Loucy (cell line): ENCODE data around the gene CNTROB.
A peak's percentile ranks its signal among the peaks of the same experiment; 100 is the strongest.

Experiments
- H2AFZ ChIP-seq: fragments of 200-600 bp; sonication (generic); 2 replicates; pipeline ENCODE4 v1.6.0; 2016; ENCODE audit warnings: antibody characterized with exemption, mild to moderate bottlenecking, low read length, moderate library complexity
- H3F3A ChIP-seq: fragments of 200-600 bp; 2 replicates; pipeline ENCODE4 v1.6.0; 2016; ENCODE audit warnings: antibody characterized with exemption, low read depth, mild to moderate bottlenecking
- H3K27me3 ChIP-seq: fragments of 200-600 bp; sonication (generic); 2 replicates; pipeline ENCODE4 v1.6.1; 2014; ENCODE audit warnings: low read length, mild to moderate bottlenecking; ENCODE audit not compliant: insufficient read depth, poor library complexity, severe bottlenecking
- H3K36me3 ChIP-seq: fragments of 200-600 bp; sonication (generic); 2 replicates; pipeline ENCODE4 v1.6.1; 2016; ENCODE audit warnings: low read length; ENCODE audit not compliant: insufficient read depth
- H3K4me1 ChIP-seq: fragments of 200-600 bp; sonication (generic); 2 replicates; pipeline ENCODE4 v1.5.1; 2014; ENCODE audit warnings: low read length, mild to moderate bottlenecking; ENCODE audit not compliant: insufficient read depth, poor library complexity, severe bottlenecking
- H3K4me2 ChIP-seq: fragments of 200-600 bp; sonication (generic); 2 replicates; pipeline ENCODE4 v1.6.0; 2014; ENCODE audit warnings: antibody characterized with exemption, low read length, low read depth, mild to moderate bottlenecking; ENCODE audit not compliant: poor library complexity, severe bottlenecking
- H3K4me3 ChIP-seq: fragments of 200-600 bp; sonication (generic); 2 replicates; pipeline ENCODE4 v1.5.1; 2014; ENCODE audit warnings: low read length, mild to moderate bottlenecking, mixed read lengths; ENCODE audit not compliant: poor library complexity, severe bottlenecking
- H3K79me2 ChIP-seq: fragments of 200-600 bp; sonication (generic); 2 replicates; pipeline ENCODE4 v1.6.1; 2014; ENCODE audit warnings: low read length; ENCODE audit not compliant: insufficient read depth
- H3K9ac ChIP-seq: fragments of 200-600 bp; sonication (generic); 2 replicates; pipeline ENCODE4 v1.6.0; 2014; ENCODE audit warnings: mild to moderate bottlenecking, low read depth, low read length, moderate library complexity; ENCODE audit not compliant: poor library complexity, severe bottlenecking
- H3K9me2 ChIP-seq: fragments of 200-600 bp; sonication (generic); replicated peaks from 2 replicates; pipeline ENCODE4 v1.6.1; 2016; ENCODE audit warnings: low read depth, low read length, mixed read lengths
- H3K9me3 ChIP-seq: fragments of 200-600 bp; sonication (generic); 2 replicates; pipeline ENCODE4 v1.6.1; 2014; ENCODE audit warnings: mild to moderate bottlenecking, antibody characterized with exemption, low read length, low read depth; ENCODE audit not compliant: insufficient read depth
- H4K20me1 ChIP-seq: fragments of 200-600 bp; sonication (generic); 2 replicates; pipeline ENCODE4 v1.6.0; 2014; ENCODE audit warnings: antibody characterized with exemption, low read length, mild to moderate bottlenecking; ENCODE audit not compliant: insufficient read depth, poor library complexity, severe bottlenecking
- EZH2phosphoT487 ChIP-seq: fragments of 200-600 bp; IDR thresholded peaks from 2 replicates; pipeline ENCODE4 v1.6.1; 2018; ENCODE audit warnings: antibody characterized with exemption, mild to moderate bottlenecking, moderate library complexity, borderline replicate concordance
- TF ChIP-seq, protein P1 (sequence below): fragments of 200-600 bp; sonication (generic); conservative IDR thresholded peaks from 2 replicates; pipeline ENCODE4 v1.5.1; 2014; ENCODE audit warnings: mild to moderate bottlenecking, antibody characterized with exemption, low read length

Gene CNTROB

DNA sequence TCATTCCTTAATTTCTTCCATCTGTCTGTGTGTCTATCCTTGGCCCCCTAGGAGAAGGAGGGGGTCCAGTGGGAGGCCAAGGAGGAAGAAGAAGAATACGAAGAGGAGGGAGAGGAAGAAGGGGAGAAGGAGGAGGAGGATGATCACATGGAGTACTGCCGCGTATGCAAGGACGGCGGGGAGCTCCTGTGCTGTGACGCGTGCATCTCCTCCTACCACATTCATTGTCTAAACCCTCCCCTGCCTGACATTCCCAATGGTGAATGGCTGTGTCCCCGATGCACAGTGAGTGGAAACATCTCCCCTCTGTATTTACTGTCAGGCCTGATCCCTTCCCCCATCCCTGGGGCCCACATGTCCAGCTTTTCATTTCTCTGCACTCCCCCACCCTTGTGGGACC lies 37.1 kb upstream of the CNTROB start:
- Histone ChIP-seq H3K36me3 (peaks cover 88% of the 10 kb centered on the region), H2AFZ (no peak overlapping the region), H4K20me1 (peaks cover 18% of the 10 kb centered on the region), H3K4me3 (no peak overlapping the region), H3K27me3 (no peaks in the 10 kb centered on the region), H3K79me2 (peaks cover 29% of the 10 kb centered on the region), H3K9me3 (no peaks in the 10 kb centered on the region), H3K9ac (no peak overlapping the region), H3F3A (no peaks in the 10 kb centered on the region), H3K4me2 (no peak overlapping the region), H3K9me2 (no peaks in the 10 kb centered on the region), H3K4me1 (no peaks in the 10 kb centered on the region)
- no peak for TF ChIP-seq EZH2phosphoT487
- TF ChIP-seq, protein P1, sequence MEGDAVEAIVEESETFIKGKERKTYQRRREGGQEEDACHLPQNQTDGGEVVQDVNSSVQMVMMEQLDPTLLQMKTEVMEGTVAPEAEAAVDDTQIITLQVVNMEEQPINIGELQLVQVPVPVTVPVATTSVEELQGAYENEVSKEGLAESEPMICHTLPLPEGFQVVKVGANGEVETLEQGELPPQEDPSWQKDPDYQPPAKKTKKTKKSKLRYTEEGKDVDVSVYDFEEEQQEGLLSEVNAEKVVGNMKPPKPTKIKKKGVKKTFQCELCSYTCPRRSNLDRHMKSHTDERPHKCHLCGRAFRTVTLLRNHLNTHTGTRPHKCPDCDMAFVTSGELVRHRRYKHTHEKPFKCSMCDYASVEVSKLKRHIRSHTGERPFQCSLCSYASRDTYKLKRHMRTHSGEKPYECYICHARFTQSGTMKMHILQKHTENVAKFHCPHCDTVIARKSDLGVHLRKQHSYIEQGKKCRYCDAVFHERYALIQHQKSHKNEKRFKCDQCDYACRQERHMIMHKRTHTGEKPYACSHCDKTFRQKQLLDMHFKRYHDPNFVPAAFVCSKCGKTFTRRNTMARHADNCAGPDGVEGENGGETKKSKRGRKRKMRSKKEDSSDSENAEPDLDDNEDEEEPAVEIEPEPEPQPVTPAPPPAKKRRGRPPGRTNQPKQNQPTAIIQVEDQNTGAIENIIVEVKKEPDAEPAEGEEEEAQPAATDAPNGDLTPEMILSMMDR = no peak

DNA sequence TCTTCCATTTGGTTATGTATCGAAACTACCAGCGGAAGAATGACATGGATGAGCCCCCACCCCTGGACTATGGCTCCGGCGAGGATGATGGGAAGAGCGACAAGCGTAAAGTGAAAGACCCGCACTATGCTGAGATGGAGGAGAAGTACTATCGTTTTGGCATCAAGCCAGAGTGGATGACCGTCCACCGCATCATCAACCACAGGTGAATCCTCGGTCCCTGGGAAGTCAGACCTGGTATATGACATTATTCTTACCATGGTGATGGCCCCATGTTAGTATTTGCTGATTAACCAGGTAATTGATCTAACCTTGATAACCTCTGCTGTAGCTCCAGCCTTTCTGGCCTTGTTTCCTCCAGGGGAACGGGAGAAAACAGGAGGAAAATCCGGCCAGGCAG lies 34.9 kb upstream of the CNTROB start:
- no peak for TF ChIP-seq EZH2phosphoT487
- TF ChIP-seq, protein P1 = no peak
- no peak overlapping the region for H3K9ac ChIP-seq
- no peak overlapping the region for H2AFZ ChIP-seq
- no peaks in the 10 kb centered on the region for H3K4me1 ChIP-seq
- no peaks in the 10 kb centered on the region for H3K9me3 ChIP-seq
- no peak overlapping the region for H3K4me3 ChIP-seq
- H3F3A ChIP-seq = no peaks in the 10 kb centered on the region
- H4K20me1 ChIP-seq = peaks cover 7% of the 10 kb centered on the region
- no peaks in the 10 kb centered on the region for H3K27me3 ChIP-seq
- peaks cover 86% of the 10 kb centered on the region for H3K36me3 ChIP-seq
- no peak overlapping the region for H3K4me2 ChIP-seq
- H3K79me2 ChIP-seq = peaks cover 8% of the 10 kb centered on the region; the same call in 1 of the 2 replicates
- H3K9me2 ChIP-seq = no peaks in the 10 kb centered on the region

DNA sequence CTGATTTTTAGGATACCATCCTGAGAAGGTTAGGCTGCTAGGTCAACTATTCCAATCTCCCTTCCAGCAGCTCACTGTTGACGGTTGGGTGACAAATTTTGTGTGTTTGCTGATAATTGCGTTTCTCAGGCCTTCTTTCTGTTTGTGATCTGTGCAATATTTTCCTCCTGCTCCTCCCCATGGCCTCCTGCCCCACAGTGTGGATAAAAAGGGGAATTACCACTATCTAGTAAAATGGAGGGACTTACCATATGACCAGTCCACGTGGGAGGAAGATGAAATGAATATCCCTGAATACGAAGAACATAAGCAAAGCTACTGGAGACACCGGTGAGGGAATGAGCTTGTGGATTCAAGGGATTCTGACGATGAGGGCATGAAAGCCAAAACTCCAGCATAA lies 34.2 kb upstream of the CNTROB start:
- no peak overlapping the region for H3K4me2 ChIP-seq
- no peak overlapping the region for H3K9ac ChIP-seq
- no peak for TF ChIP-seq EZH2phosphoT487
- TF ChIP-seq, protein P1 = peak; percentile 59
- H2AFZ ChIP-seq = no peak overlapping the region
- H3K4me1 ChIP-seq = no peaks in the 10 kb centered on the region
- H3K27me3 ChIP-seq = no peaks in the 10 kb centered on the region
- H4K20me1 ChIP-seq = peaks cover 7% of the 10 kb centered on the region
- H3K79me2 ChIP-seq = peaks cover 7% of the 10 kb centered on the region; the same call in 1 of the 2 replicates
- H3K9me3 ChIP-seq = no peaks in the 10 kb centered on the region
- no peaks in the 10 kb centered on the region for H3K9me2 ChIP-seq
- no peaks in the 10 kb centered on the region for H3F3A ChIP-seq
- no peak overlapping the region for H3K4me3 ChIP-seq
- peaks cover 90% of the 10 kb centered on the region for H3K36me3 ChIP-seq
